Measurements from ENCODE around the gene ICA1L. TPM values are rescaled to one million over a fixed set of nuclear protein-coding genes. Genes with fewer than 3 reads are reported as not detected.

The ICA1L gene
- total RNA-seq, 1 experiment from 2014 or later: 5.5 TPM

- POLR2A ChIA-PET: no interaction called here
- CTCF ChIA-PET: no interaction called here
- BruUV-seq (replicated peaks): no TSS peak
- Mint-ChIP-seq H3K36me3 (ENCODE audit: insufficient read depth, unreplicated experiment) (peaks cover 5% of the 10 kb centered on the region), H3K9me3 (ENCODE audit: unreplicated experiment) (no peaks in the 10 kb centered on the region), H3K4me3 (ENCODE audit: unreplicated experiment) (no peak overlapping the region), H3K27me3 (ENCODE audit: insufficient read depth, unreplicated experiment) (no peaks in the 10 kb centered on the region), H3K27ac (ENCODE audit: unreplicated experiment) (no peak overlapping the region), H3K4me1 (ENCODE audit: low read depth, unreplicated experiment) (no peaks in the 10 kb centered on the region)
- no peaks in the 10 kb centered on the region for H3K9me3 ChIP-seq
- no peak for DNase-seq
- H3K4me3 ChIP-seq (ENCODE audit: low read depth, low read length): no peak overlapping the region
- H3K27me3 ChIP-seq (replicated peaks; ENCODE audit: control insufficient read depth, insufficient read depth, low read length): no peaks in the 10 kb centered on the region
- no peaks in the 10 kb centered on the region for H3K4me1 ChIP-seq
- H3K36me3 ChIP-seq (ENCODE audit: control insufficient read depth, insufficient read depth, low read length): no peaks in the 10 kb centered on the region
- TF ChIP-seq CTCF (IDR thresholded peaks at IDR 0.05; ENCODE audit: insufficient read depth in 1 of 2, low read depth in 1 of 2, low read length in 1 of 2, severe bottlenecking in 1 of 2, unreplicated experiment in 1 of 2): no peak
- intact Hi-C loops (cut with micrococcal nuclease; ENCODE audit: unreplicated experiment): no loop called here
Measured at GRCh38 chr2:202765436-202765835, 106.1 kb downstream of the ICA1L start.

- no TSS peak for BruUV-seq (replicated peaks)
- TF ChIP-seq CTCF (IDR thresholded peaks at IDR 0.05; ENCODE audit: insufficient read depth in 1 of 2, low read depth in 1 of 2, low read length in 1 of 2, severe bottlenecking in 1 of 2, unreplicated experiment in 1 of 2): no peak
- intact Hi-C loops (cut with micrococcal nuclease; ENCODE audit: unreplicated experiment): no loop called here
- no peaks in the 10 kb centered on the region for H3K4me1 ChIP-seq
- H3K27me3 Mint-ChIP-seq (ENCODE audit: insufficient read depth, unreplicated experiment): no peaks in the 10 kb centered on the region
- ChIA-PET CTCF (no interaction called here), POLR2A (no interaction called here)
- no peak overlapping the region for H3K4me3 ChIP-seq (ENCODE audit: low read depth, low read length)
- no peaks in the 10 kb centered on the region for H3K9me3 Mint-ChIP-seq (ENCODE audit: unreplicated experiment)
- no peaks in the 10 kb centered on the region for H3K27me3 ChIP-seq (replicated peaks; ENCODE audit: control insufficient read depth, insufficient read depth, low read length)
- no peak for DNase-seq
- peaks cover 5% of the 10 kb centered on the region for H3K36me3 Mint-ChIP-seq (ENCODE audit: insufficient read depth, unreplicated experiment)
- no peak overlapping the region for H3K4me3 Mint-ChIP-seq (ENCODE audit: unreplicated experiment)
- H3K4me1 Mint-ChIP-seq (ENCODE audit: low read depth, unreplicated experiment): no peaks in the 10 kb centered on the region
- no peaks in the 10 kb centered on the region for H3K9me3 ChIP-seq
- H3K36me3 ChIP-seq (ENCODE audit: control insufficient read depth, insufficient read depth, low read length): no peaks in the 10 kb centered on the region
- H3K27ac Mint-ChIP-seq (ENCODE audit: unreplicated experiment): no peak overlapping the region
Measured at GRCh38 chr2:202764991-202765390, 106.6 kb downstream of the ICA1L start.

GRCh38 chr2:202763916-202764315 is 107.7 kb downstream of the ICA1L start:
- Histone ChIP-seq H3K4me3 (ENCODE audit: low read depth, low read length) (no peak overlapping the region), H3K9me3 (no peaks in the 10 kb centered on the region), H3K4me1 (no peaks in the 10 kb centered on the region), H3K36me3 (ENCODE audit: control insufficient read depth, insufficient read depth, low read length) (no peaks in the 10 kb centered on the region), H3K27me3 (replicated peaks; ENCODE audit: control insufficient read depth, insufficient read depth, low read length) (no peaks in the 10 kb centered on the region)
- ChIA-PET POLR2A (interaction anchor here (0.6 kb wide), 1 partner anchor 115 kb away, joined by 3 read pairs; no protein-coding TSS in a partner anchor), CTCF (no interaction called here)
- Mint-ChIP-seq H3K27me3 (ENCODE audit: insufficient read depth, unreplicated experiment) (no peaks in the 10 kb centered on the region), H3K9me3 (ENCODE audit: unreplicated experiment) (no peaks in the 10 kb centered on the region), H3K27ac (ENCODE audit: unreplicated experiment) (no peak overlapping the region), H3K36me3 (ENCODE audit: insufficient read depth, unreplicated experiment) (peaks cover 5% of the 10 kb centered on the region), H3K4me3 (ENCODE audit: unreplicated experiment) (no peak overlapping the region), H3K4me1 (ENCODE audit: low read depth, unreplicated experiment) (no peaks in the 10 kb centered on the region)
- no peak for TF ChIP-seq CTCF (IDR thresholded peaks at IDR 0.05; ENCODE audit: insufficient read depth in 1 of 2, low read depth in 1 of 2, low read length in 1 of 2, severe bottlenecking in 1 of 2, unreplicated experiment in 1 of 2)
- intact Hi-C loops (cut with micrococcal nuclease; ENCODE audit: unreplicated experiment): no loop called here
- DNase-seq: no peak
- no TSS peak for BruUV-seq (replicated peaks)

Measured in Caco-2 (cell line).